ENCODE results near the gene PPBP. TPM values are rescaled to one million over a fixed set of nuclear protein-coding genes. Genes with fewer than 3 reads are reported as not detected.

PPBP gene
- total and polyA plus RNA-seq, 11 donors, result 0.42 to 1.7 (median 0.58) TPM; not detected in 4

- Histone ChIP-seq H3K4me1 (peaks cover 0 to 13% (median 0%) of the 10 kb centered on the region in 12 donors), H3K27me3 (no peaks in the 10 kb centered on the region), H3K27ac (no peak overlapping the region), H3K4me3 (no peak overlapping the region), H3K9me3 (no peaks in the 10 kb centered on the region), H3K36me3 (no peaks in the 10 kb centered on the region)
- DNase-seq, result no peak
- 66 to 75% (median 72%) methylated on average over 2 of the region's 2 CpGs for WGBS, 4 donors
- TF ChIP-seq, protein P1, sequence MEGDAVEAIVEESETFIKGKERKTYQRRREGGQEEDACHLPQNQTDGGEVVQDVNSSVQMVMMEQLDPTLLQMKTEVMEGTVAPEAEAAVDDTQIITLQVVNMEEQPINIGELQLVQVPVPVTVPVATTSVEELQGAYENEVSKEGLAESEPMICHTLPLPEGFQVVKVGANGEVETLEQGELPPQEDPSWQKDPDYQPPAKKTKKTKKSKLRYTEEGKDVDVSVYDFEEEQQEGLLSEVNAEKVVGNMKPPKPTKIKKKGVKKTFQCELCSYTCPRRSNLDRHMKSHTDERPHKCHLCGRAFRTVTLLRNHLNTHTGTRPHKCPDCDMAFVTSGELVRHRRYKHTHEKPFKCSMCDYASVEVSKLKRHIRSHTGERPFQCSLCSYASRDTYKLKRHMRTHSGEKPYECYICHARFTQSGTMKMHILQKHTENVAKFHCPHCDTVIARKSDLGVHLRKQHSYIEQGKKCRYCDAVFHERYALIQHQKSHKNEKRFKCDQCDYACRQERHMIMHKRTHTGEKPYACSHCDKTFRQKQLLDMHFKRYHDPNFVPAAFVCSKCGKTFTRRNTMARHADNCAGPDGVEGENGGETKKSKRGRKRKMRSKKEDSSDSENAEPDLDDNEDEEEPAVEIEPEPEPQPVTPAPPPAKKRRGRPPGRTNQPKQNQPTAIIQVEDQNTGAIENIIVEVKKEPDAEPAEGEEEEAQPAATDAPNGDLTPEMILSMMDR (IDR thresholded peaks at IDR 0.05), result no peak
- TF ChIP-seq POLR2A (IDR thresholded peaks at IDR 0.05), result no peak
- intact Hi-C loops (cut with DNase I), result no loop called here
- ATAC-seq, result peak in 1 of 4 donors; percentile 29
Observed at GRCh38 chr4:74006009-74006476, 18.1 kb upstream of the PPBP start.

DNA sequence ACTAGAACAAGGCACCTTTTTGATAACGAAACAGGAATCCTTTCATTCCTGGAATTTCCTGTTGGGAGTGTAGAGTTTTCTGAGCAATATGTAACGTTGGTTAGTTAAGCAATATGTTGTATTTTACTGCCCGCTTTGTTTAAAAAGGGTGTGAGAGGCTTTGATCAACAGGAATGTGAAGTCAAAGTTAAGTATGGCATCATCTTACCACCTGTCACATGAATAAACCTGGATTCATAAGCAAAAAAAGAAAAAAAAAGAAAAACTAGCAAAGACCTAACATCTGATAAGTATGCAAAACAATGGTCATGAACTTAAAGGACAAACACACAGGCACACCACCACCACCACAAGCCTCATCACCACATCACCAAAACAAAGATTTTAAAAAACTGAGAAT lies 17.5 kb upstream of the PPBP start:
- Histone ChIP-seq H3K4me1 (peaks cover 0 to 13% (median 0%) of the 10 kb centered on the region in 12 donors), H3K36me3 (no peaks in the 10 kb centered on the region), H3K27me3 (no peaks in the 10 kb centered on the region), H3K4me3 (no peak overlapping the region), H3K9me3 (no peaks in the 10 kb centered on the region), H3K27ac (no peak overlapping the region)
- intact Hi-C loops (cut with DNase I), result no loop called here
- TF ChIP-seq POLR2A (IDR thresholded peaks at IDR 0.05), result no peak
- TF ChIP-seq, protein P1 (IDR thresholded peaks at IDR 0.05), result no peak
- WGBS, 4 donors, result 47 to 55% (median 53%) methylated on average over 3 of the region's 3 CpGs
- DNase-seq (no peak), ATAC-seq (no peak)

DNA sequence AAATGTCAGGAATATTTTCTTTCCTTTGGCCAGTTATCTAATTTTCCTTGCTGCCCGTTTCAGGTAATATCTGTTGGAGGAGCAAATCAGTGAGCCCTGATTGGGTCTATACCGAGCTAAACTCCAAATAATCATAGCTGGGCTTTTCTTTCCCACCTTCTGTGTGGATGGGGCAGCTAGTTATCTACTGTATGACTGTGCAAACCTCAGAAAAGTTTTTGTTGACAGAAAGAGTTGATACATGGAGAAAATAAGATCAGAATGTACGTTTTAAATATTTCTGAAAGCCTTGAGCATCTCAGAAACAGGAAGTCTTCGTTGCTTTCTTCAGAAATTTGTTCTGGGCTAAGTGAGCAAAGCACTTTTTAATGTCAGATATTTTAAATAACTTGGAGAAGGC lies 16.7 kb upstream of the PPBP start:
- Histone ChIP-seq H3K27me3 (no peaks in the 10 kb centered on the region), H3K9me3 (no peaks in the 10 kb centered on the region), H3K27ac (no peak overlapping the region), H3K4me1 (peaks cover 0 to 13% (median 0%) of the 10 kb centered on the region in 12 donors), H3K36me3 (no peaks in the 10 kb centered on the region), H3K4me3 (no peak overlapping the region)
- intact Hi-C loops (cut with DNase I), result no loop called here
- 55 to 59% (median 57%) methylated on average over 4 of the region's 4 CpGs for WGBS, 4 donors
- ATAC-seq (no peak), DNase-seq (no peak)
- no peak for TF ChIP-seq POLR2A (IDR thresholded peaks at IDR 0.05)
- TF ChIP-seq, protein P1 (IDR thresholded peaks at IDR 0.05), result no peak

DNA sequence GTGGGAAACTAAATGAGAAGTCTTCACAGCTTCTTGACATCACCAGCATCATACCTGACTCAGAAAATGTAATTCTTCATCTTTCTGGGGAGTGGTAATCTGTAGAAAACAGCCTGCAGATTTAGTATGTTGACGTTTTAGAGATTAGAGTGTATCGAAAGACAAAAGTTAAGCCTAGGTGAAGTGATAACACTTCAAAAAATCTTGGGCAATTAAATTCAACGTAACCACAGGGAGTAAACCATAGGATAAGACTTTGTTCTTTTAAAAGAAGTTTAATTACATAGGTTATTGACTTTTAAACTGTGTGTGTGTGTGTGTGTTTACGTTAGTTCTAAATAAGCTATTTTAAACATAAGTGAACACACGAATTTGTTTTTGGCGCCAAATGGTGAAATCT lies 12.3 kb upstream of the PPBP start:
- intact Hi-C loops (cut with DNase I), result no loop called here
- 85 to 86% (median 86%) methylated on average over 6 of the region's 6 CpGs for WGBS, 4 donors
- H3K36me3 ChIP-seq, result no peaks in the 10 kb centered on the region
- no peak for TF ChIP-seq POLR2A (IDR thresholded peaks at IDR 0.05)
- TF ChIP-seq, protein P1 (IDR thresholded peaks at IDR 0.05), result no peak
- no peak for DNase-seq
- no peak for ATAC-seq
- peaks cover 0 to 31% (median 3%) of the 10 kb centered on the region in 9 donors for H3K27me3 ChIP-seq
- H3K27ac ChIP-seq, result no peak overlapping the region
- no peak overlapping the region for H3K4me3 ChIP-seq
- H3K9me3 ChIP-seq, result no peaks in the 10 kb centered on the region
- peaks cover 0 to 10% (median 0%) of the 10 kb centered on the region in 12 donors for H3K4me1 ChIP-seq
